GM12875 (cell line): ENCODE measurements around the gene RAB30.

Experiments used
- H3K4me3 ChIP-seq: one replicate; pipeline ENCODE4 v1.5.1; 2011; ENCODE audit warnings: low read depth, low read length, control low read depth
- TF ChIP-seq, protein P1 (sequence below): IDR thresholded peaks from 2 replicates; pipeline ENCODE4 v1.5.1; 2011; ENCODE audit warnings: low read depth, mild to moderate bottlenecking, control low read depth, inconsistent platforms, low read length, moderate library complexity, borderline replicate concordance; ENCODE audit not compliant: insufficient read depth

RAB30 gene

DNA sequence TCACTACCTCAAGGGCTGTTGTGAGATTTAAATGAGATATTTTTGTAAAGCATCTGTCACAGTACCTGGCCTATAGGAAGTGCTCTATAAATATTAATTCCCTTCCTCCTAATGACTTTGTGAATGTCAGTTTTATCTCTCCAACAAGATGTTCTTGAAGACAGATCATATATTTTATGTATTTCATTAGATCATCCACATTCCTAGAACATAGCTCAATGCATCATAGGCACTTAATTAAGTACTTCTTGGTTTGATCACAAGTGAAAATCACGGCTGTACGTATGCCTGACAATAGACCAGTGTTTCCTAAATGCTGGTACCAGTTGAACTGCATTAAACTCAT, 49.9 kb downstream of the RAB30 start:
- no peak overlapping the region for H3K4me3 ChIP-seq
- TF ChIP-seq, protein P1, sequence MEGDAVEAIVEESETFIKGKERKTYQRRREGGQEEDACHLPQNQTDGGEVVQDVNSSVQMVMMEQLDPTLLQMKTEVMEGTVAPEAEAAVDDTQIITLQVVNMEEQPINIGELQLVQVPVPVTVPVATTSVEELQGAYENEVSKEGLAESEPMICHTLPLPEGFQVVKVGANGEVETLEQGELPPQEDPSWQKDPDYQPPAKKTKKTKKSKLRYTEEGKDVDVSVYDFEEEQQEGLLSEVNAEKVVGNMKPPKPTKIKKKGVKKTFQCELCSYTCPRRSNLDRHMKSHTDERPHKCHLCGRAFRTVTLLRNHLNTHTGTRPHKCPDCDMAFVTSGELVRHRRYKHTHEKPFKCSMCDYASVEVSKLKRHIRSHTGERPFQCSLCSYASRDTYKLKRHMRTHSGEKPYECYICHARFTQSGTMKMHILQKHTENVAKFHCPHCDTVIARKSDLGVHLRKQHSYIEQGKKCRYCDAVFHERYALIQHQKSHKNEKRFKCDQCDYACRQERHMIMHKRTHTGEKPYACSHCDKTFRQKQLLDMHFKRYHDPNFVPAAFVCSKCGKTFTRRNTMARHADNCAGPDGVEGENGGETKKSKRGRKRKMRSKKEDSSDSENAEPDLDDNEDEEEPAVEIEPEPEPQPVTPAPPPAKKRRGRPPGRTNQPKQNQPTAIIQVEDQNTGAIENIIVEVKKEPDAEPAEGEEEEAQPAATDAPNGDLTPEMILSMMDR: no peak

DNA sequence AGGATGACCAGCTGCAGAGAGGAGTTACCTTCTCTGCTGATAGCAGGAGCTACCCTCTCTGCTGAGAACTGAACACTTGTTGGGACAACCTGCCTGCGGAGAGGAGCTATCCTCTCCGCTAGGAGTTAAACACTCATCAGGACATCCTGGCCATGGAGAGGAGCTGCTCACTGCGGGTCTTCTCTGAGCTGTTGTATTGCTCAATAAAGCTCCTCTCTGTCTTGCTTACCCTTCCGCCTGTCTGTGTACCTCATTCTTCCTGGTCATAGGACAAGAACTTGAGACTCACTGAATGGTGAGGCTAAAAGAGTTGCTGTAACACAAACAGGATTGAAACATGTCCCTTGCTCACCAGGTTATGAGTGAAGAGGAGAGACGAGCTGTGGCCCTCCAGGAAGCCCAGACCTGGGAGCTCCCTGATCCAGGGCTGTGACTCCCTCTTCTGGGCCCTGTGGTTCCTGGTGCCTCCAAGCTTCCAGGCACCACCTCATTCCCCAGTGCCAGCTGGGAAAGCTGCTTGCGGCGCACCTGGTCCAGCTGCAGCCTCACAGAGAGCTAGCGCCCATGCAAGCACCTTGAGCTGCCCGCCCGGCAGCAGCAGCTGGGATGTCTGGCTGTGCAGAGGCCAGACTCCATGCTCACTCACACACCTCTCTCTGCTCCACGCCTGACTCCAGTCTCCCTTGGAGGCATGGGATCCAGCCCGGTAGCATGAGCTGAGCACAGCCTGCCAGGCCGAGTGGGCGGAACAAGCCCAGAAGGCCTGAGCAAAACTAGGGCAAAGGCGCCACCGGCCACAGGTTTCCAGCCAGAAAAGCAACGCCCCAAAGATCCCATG, 50.5 kb downstream of the RAB30 start:
- H3K4me3 ChIP-seq: no peak overlapping the region
- TF ChIP-seq, protein P1: no peak

DNA sequence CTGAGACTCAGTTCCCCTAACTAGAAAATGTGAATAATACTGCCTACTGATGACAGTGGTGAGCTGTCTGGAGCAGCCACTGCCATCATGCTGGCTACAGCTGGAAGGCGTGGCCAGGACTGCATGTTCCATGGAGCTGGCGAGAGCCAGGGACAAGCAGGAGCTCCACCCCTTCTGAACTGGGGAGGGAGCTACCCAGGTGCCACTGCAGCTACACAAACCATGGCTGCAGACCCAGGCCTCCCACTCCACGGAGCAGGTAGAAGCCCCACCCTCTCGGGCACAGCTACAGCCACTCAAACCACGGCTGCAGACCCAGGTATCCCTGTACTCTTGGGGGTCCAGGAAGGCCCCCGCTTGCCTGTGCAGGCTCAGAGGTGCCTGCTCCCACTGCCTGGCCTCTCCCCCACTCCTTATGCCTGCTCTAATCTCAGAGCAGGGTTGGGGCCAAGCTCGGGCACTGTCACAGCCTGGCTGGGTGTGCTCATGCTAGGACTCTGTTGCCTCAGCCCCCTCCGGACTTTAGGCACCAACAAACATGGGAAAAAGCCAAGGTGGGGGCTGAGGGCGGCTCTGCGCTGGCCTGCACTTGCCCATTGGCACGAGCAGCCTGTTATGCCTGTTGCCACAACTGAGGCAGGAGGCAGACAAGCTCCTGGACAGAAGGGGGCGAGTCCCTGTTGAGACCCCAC, 51.7 kb downstream of the RAB30 start:
- no peak overlapping the region for H3K4me3 ChIP-seq
- TF ChIP-seq, protein P1: no peak

DNA sequence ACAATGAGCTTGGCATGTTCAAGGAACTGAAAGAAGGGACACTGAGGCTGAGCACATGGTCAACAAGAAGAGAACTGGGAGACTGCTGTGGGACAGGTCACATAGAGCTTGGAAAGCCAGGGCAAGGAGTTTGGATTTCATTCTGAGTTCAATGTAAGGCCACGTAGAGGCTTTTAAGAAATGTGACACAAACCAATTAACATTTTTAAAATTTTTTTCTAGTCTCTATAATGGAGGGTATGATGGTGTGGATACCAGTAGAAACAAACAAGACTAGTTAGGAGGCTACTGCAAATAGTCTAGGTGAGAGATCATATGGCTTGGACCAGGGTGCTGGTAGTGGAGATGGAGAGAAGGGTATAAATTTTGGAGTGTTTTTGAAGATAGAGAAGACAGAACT, 56.7 kb downstream of the RAB30 start:
- no peak overlapping the region for H3K4me3 ChIP-seq
- TF ChIP-seq, protein P1: no peak

DNA sequence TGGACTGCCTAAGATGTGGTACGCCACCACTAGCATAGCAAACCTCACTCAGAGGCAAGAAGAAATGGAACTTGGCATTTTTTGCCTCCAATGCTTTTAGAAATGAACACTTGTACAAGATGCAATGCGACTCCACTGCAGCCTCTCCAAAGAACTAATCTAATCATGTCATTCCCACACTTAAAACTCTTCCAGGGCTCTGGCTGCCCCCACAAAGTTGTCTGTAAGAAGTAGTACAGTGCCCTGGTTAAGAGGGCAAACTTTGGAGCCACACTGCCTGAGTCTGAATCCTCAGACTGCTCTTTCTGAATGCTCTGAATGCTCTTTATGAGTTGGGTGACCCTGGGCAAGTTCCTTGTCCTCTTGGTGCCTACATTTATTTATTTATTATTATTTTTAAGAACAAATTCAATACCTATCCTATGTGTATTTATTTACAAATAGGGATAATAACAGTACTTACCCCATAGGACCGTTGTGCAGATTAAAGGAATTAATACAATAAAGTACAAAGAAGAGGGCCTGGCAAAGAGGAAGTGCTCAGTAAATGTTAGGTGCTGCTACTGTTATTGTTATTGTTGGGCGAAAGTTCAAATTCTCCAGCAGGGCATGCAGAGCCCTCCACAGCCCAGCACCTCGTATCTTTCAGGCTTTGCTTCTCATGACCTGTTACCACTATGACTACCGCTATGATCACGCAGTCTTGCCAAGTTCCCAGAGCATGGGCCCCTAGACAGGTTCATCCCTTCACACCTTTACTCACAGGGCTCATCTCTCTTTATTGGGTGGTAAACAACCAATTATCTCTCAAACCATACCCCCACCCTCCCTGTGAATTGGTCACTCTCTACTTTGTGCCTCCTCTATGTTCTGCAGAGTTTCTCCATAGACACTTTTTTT, 59.3 kb downstream of the RAB30 start:
- H3K4me3 ChIP-seq: no peak overlapping the region
- TF ChIP-seq, protein P1: no peak

DNA sequence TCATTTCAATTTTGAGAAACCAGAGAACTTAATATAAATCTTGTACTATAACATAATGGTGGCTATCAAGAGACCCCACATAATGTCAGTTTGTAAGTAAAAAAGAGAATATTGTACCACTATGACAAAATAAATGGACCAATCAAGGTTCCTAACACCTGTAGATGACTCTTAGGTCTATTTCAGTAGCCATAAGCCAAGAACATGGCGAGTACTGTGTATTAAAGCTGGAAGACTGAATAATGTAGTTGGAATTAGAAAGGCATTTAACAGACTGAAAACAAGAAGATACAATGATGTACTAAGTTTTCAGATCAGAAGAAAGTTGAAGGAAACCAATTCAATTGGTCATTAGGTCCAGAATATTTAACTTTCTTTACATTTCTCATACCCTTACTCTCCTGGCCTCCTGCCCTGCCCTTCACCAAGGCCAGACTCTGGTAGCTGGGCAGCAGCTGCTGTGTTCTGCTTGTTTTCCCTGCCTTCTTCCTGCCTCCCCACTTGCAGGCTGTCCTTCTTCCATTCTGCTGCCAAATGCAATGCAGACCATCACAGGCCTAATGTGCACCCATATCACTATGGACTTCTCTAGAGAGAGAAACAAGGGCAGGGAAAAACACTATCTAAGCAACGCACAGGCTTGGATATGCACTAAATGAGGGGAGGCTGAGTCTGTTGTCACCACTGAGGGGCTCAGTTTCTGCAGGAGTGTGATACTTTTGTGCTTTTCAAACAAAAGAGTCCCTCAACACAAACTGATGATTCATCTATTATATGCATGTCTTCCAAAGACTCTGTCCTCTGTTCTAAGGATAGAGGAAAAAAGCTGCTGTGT, 60.1 kb downstream of the RAB30 start:
- TF ChIP-seq, protein P1: no peak
- no peak overlapping the region for H3K4me3 ChIP-seq
